Heart left ventricle (tissue), 16 donors: ENCODE results near the gene ADGRG2. TPM values are rescaled to one million over a fixed set of nuclear protein-coding genes. Genes with fewer than 3 reads are reported as not detected.
A peak's percentile ranks its signal among the peaks of the same experiment; 100 is the strongest.

ENCODE experiments used
- ATAC-seq, 4 donors: fragments of 200-7000 bp; cut with Tn5 transposase; one replicate each; pipeline ENCODE4 v1.9.1; 2020 to 2022; ENCODE audit warnings: moderate library complexity in 4 of 4, mild to moderate bottlenecking in 3 of 4, moderate number of reproducible peaks in 1 of 4
- DNase-seq, 5 donors: peaks; one replicate each; pipeline ENCODE4 v3.0.0-alpha.2; 2020
- H3K27ac ChIP-seq, 12 donors: fragments of 200-600 bp; sonication (generic) in 4 of 12; one replicate each; pipeline versions ENCODE4 v1.5.0 to v1.8.0; 2016 to 2022; ENCODE audit warnings: mild to moderate bottlenecking in 2 of 12
- H3K27me3 ChIP-seq, 9 donors: fragments of 200-600 bp; sonication (generic) in 2 of 9; one replicate each; pipeline versions ENCODE4 v1.5.1 to v1.8.0; 2016 to 2022; ENCODE audit warnings: mild to moderate bottlenecking in 3 of 9
- H3K36me3 ChIP-seq, 9 donors: fragments of 200-600 bp; sonication (generic) in 2 of 9; one replicate each; pipeline versions ENCODE4 v1.5.0 to v1.8.0; 2018 to 2022; ENCODE audit warnings: mild to moderate bottlenecking in 2 of 9
- H3K4me1 ChIP-seq, 12 donors: fragments of 200-600 bp; sonication (generic) in 4 of 12; one replicate each; pipeline versions ENCODE4 v1.5.0 to v1.8.0; 2016 to 2022; ENCODE audit warnings: mild to moderate bottlenecking in 3 of 12
- H3K4me3 ChIP-seq, 12 donors: fragments of 200-600 bp; sonication (generic) in 4 of 12; one replicate each; pipeline versions ENCODE4 v1.5.0 to v1.8.0; 2017 to 2022; ENCODE audit warnings: mild to moderate bottlenecking in 9 of 12, moderate library complexity in 4 of 12
- H3K9me3 ChIP-seq, 12 donors: fragments of 200-600 bp; sonication (generic) in 4 of 12; one replicate each; pipeline versions ENCODE4 v1.5.0 to v1.8.0; 2016 to 2022; ENCODE audit warnings: mild to moderate bottlenecking in 1 of 12
- POLR2A ChIP-seq, 2 donors: fragments of 450-650 bp; IDR thresholded peaks; one replicate each; pipeline ENCODE4 v1.6.1; 2017; ENCODE audit warnings: antibody characterized with exemption in 2 of 2, mild to moderate bottlenecking in 2 of 2, moderate library complexity in 2 of 2
- WGBS, 4 donors: extraction: QIAGEN DNeasy Blood & Tissue Kit in 2 of 4; methylation state at CpG; one replicate each; pipeline versions ENCODE4 v1.1.5 to v1.1.7; 2013 to 2018; 5-methylcytosine and 5-hydroxymethylcytosine counted together
- intact Hi-C, 10 donors: fragments of 100-400 bp; cut with DNase I; formaldehyde crosslinking; loops; one replicate each; pipeline versions ENCODE4 v1.11.1 to v1.14.2; 2022
- polyA plus RNA-seq, 2 donors: library from polyadenylated mRNA; stranded (reverse); fragments of 200-250 nt; gene quantifications; one replicate each; pipeline ENCODE4 v1.2.3, GENCODE V29; 2013
- total RNA-seq, 9 donors: library from RNA; depleted of rRNA in 2 of 9; stranded (reverse); fragments of >200 nt in 2 of 9; fragmentation: NEBNext Ultra II Directional in 3 of 9; extraction: Animal tissue kit (Norgen Biotek cat#: 25700) in 3 of 9; gene quantifications; one replicate each; pipeline versions ENCODE4 v1.1.0 to v1.2.4, GENCODE V29; 2016 to 2023
- TF ChIP-seq, protein P1 (sequence below), 12 donors: fragments of 200-600 bp; sonication (generic) in 4 of 12; IDR thresholded peaks; one replicate each; pipeline versions ENCODE4 v1.5.0 to v1.8.0; 2018 to 2022; ENCODE audit warnings: antibody characterized with exemption in 12 of 12, mild to moderate bottlenecking in 5 of 12
- donor health status: ischemic (EF 13 %, LVEDD 7.1; RV severe dilation, severe dysfunction).
- donor health status: healthy with polysubstance abuse.
- donor health status: DM: no; HTN: yes; CAD: no.
- donor health status: DM: no; HTN: no; CAD: no.
- donor health status: ischemic (EF 25% LVEDD 6.9; RV normal size, moderate dysfunction).
- donor health status: ischemic (EF 25% LVEDD 5.7; RV mildly dilated, moderate dysfunction).
- donor health status: healthy.
- donor health status: DM: yes; HTN: yes; CAD: no.
- donor health status: ischemic (EF 35%, LVEDD 5.7; RV mildly dilated, moderate dysfunction).
- donor health status: nonischemic (EF 11% LVEDD 7.7; RV severe dilation, severe dysfunction).
- donor health status: DM: yes; HTN: yes; CAD: no.
- donor health status: PGD.
- donor health status: ischemic (EF 29% LVEDD 5.4; RV normal size, mild dysfunction).
- donor health status: nonischemic (EF 23%, LVEDD 6.1; RV moderate dilation, normal function).

Gene ADGRG2
- total and polyA plus RNA-seq, 11 donors, result 0.15 to 1.2 (median 0.24) TPM; not detected in 1

DNA sequence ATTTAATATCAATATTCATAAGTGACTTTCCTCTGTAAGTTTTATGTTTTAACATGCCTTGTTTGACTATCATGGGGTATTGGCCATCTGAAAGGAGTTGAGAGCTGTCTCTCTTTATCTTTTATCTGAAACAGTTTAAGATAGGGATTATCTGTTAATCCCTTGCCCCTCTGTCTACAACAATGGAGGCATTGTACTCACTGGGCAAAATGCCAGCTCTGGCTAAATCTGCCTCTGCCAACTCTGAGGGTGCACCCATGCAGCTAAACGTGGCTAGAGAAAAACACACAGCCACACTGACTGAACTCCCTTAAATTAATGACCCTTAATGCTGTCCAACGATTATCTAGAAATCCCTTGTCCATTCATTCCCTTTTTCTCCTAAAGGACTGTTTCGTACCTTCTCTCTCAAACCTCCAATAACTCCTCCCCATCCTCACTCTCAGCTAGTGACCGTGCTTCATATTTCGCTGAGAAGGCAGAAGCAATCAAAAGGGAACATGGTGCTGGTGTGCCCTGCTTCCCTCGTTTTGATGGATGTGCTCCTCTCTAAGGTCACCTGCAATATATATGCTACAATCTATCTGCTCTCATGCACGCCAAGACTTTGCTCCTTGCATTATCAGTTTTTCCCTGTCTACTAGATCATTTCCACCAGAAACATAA, 148.6 kb downstream of the ADGRG2 start:
- TF ChIP-seq POLR2A (IDR thresholded peaks at IDR 0.05), result no peak
- TF ChIP-seq, protein P1, sequence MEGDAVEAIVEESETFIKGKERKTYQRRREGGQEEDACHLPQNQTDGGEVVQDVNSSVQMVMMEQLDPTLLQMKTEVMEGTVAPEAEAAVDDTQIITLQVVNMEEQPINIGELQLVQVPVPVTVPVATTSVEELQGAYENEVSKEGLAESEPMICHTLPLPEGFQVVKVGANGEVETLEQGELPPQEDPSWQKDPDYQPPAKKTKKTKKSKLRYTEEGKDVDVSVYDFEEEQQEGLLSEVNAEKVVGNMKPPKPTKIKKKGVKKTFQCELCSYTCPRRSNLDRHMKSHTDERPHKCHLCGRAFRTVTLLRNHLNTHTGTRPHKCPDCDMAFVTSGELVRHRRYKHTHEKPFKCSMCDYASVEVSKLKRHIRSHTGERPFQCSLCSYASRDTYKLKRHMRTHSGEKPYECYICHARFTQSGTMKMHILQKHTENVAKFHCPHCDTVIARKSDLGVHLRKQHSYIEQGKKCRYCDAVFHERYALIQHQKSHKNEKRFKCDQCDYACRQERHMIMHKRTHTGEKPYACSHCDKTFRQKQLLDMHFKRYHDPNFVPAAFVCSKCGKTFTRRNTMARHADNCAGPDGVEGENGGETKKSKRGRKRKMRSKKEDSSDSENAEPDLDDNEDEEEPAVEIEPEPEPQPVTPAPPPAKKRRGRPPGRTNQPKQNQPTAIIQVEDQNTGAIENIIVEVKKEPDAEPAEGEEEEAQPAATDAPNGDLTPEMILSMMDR (IDR thresholded peaks at IDR 0.05), result no peak
- intact Hi-C loops, result no loop called here
- no peak overlapping the region for H3K27ac ChIP-seq
- no peak for DNase-seq
- no peaks in the 10 kb centered on the region for H3K36me3 ChIP-seq
- peak in 2 of 4 donors; percentile 46 to 53 for ATAC-seq
- 56 to 64% (median 58%) methylated on average over 7 of the region's 7 CpGs for WGBS, 4 donors
- H3K4me1 ChIP-seq, result peaks cover 0 to 12% (median 0%) of the 10 kb centered on the region in 12 donors
- no peaks in the 10 kb centered on the region for H3K9me3 ChIP-seq
- H3K4me3 ChIP-seq, result no peak overlapping the region
- no peaks in the 10 kb centered on the region for H3K27me3 ChIP-seq

DNA sequence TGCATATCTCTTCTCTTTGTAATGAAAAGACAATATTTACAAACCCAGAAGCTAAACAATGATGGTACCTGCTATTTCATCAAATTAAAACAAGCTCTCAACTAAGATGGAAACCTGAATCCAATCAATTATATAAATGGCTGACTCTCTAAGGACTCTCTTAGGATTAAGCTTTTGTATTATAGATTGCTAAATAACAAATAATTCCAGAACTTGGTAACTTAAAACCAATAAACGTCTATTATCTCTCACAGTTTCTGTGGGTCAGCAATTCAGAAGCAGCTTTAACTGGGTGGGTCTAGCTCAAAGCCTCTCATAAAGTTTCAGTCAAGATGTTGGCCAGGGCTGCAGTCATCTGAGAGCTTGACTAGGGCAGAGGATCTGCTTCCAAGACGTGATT, 150.8 kb downstream of the ADGRG2 start:
- intact Hi-C loops, result no loop called here
- H3K27ac ChIP-seq, result no peak overlapping the region
- no peaks in the 10 kb centered on the region for H3K36me3 ChIP-seq
- no peaks in the 10 kb centered on the region for H3K9me3 ChIP-seq
- DNase-seq (no peak), ATAC-seq (no peak)
- TF ChIP-seq, protein P1 (IDR thresholded peaks at IDR 0.05), result no peak
- no peak for TF ChIP-seq POLR2A (IDR thresholded peaks at IDR 0.05)
- no peaks in the 10 kb centered on the region for H3K27me3 ChIP-seq
- WGBS, 4 donors, result 48 to 74% (median 62%) methylated on average over 2 of the region's 2 CpGs
- H3K4me1 ChIP-seq, result peaks cover 0 to 12% (median 0%) of the 10 kb centered on the region in 12 donors
- no peak overlapping the region for H3K4me3 ChIP-seq

DNA sequence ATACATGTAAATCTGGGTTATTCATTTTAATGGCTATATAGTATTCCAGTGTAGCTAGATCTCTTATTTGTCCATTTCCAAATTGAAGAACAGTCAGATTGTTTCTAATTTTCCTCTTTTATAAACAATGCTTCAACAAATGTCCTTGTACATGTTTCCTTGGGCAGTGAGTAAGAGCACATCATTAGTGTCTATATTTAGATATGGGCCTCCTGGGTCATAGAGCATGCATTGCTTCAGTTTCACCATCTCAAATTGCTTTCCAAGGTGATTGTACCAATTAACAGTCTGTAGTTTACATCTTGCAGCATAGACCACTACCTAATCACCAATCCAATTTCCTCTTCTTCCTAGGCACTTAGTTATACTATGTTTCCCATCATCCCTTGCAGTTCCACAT, 151.8 kb downstream of the ADGRG2 start:
- Histone ChIP-seq H3K4me1 (peaks cover 0 to 18% (median 0%) of the 10 kb centered on the region in 12 donors), H3K9me3 (no peaks in the 10 kb centered on the region), H3K4me3 (no peak overlapping the region), H3K27ac (no peak overlapping the region), H3K36me3 (no peaks in the 10 kb centered on the region), H3K27me3 (no peaks in the 10 kb centered on the region)
- intact Hi-C loops, result no loop called here
- TF ChIP-seq, protein P1 (IDR thresholded peaks at IDR 0.05), result no peak
- TF ChIP-seq POLR2A (IDR thresholded peaks at IDR 0.05), result no peak
- no peak for DNase-seq
- ATAC-seq, result peak in 2 of 4 donors; percentile 39 to 57

DNA sequence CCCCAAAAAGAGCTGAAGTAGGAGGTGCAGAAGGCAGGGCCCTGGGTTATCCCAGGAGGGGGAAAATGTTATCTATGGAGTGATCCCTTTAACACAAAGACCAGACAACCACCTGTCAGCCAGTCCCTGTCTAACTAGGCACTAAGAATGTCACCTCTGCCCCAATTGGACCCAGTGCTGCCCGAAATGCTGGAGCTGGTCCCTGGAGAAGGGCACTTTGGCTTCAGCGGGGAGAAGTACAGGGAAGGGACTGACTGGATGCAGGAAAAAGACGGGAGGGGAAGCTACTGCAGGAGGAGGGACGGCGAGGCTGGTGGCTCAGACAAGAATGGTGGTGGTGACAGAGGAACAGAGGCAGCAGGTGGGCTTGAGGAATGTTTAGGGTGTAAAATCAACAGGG, 155.6 kb downstream of the ADGRG2 start:
- H3K4me3 ChIP-seq, result peak overlapping the region in 2 of 12 donors; percentile 29 to 32
- no peaks in the 10 kb centered on the region for H3K36me3 ChIP-seq
- H3K27ac ChIP-seq, result peak overlapping the region in 5 of 12 donors; percentile 6 to 52 (median 19)
- TF ChIP-seq, protein P1 (IDR thresholded peaks at IDR 0.05), result no peak
- no peak for TF ChIP-seq POLR2A (IDR thresholded peaks at IDR 0.05)
- no peaks in the 10 kb centered on the region for H3K9me3 ChIP-seq
- no peaks in the 10 kb centered on the region for H3K27me3 ChIP-seq
- peaks cover 0 to 5% (median 0%) of the 10 kb centered on the region in 12 donors for H3K4me1 ChIP-seq
- whole genome bisulfite sequencing, 4 donors, result 42 to 59% (median 57%) methylated on average over 5 of the region's 5 CpGs
- DNase-seq (peak in 2 of 5 donors; percentile 24 to 31), ATAC-seq (peak; percentile 32 to 80 (median 72))
- intact Hi-C loops, result no loop called here
